Neuronal stem cell (in vitro differentiated cells): ENCODE results near the gene TMEM50B.
A peak's percentile ranks its signal among the peaks of the same experiment; 100 is the strongest.

ENCODE experiments used
- DNase-seq: peaks from one replicate; pipeline ENCODE4 v3.0.0-alpha.2; 2013; ENCODE audit warnings: low spot score
- H2AFZ ChIP-seq: one replicate; pipeline ENCODE4 v1.6.1; 2013; ENCODE audit warnings: mild to moderate bottlenecking, low read length, inconsistent platforms
- H2AK5ac ChIP-seq: 2 replicates; pipeline ENCODE4 v1.6.1; 2013; ENCODE audit warnings: low read depth, mild to moderate bottlenecking, inconsistent platforms, low read length, moderate library complexity, mixed read lengths
- H2BK120ac ChIP-seq: 2 replicates; pipeline ENCODE4 v1.6.1; 2013; ENCODE audit warnings: low read depth, mild to moderate bottlenecking, inconsistent platforms, low read length, moderate library complexity, mixed read lengths
- H2BK12ac ChIP-seq: one replicate; pipeline ENCODE4 v1.6.1; 2013; ENCODE audit warnings: low read length, inconsistent platforms
- H2BK15ac ChIP-seq: 2 replicates; pipeline ENCODE4 v1.6.1; 2013; ENCODE audit warnings: mild to moderate bottlenecking, low read length, inconsistent platforms, mixed read lengths
- H2BK5ac ChIP-seq: one replicate; pipeline ENCODE4 v1.6.1; 2013; ENCODE audit warnings: inconsistent platforms, mild to moderate bottlenecking, low read length, moderate library complexity
- H3K14ac ChIP-seq: one replicate; pipeline ENCODE4 v1.6.1; 2013; ENCODE audit warnings: low read length, inconsistent platforms
- H3K18ac ChIP-seq: 2 replicates; pipeline ENCODE4 v1.6.1; 2013; ENCODE audit warnings: low read length, inconsistent platforms
- H3K23ac ChIP-seq: 2 replicates; pipeline ENCODE4 v1.6.1; 2013; ENCODE audit warnings: low read depth, mild to moderate bottlenecking, mixed read lengths, low read length, inconsistent platforms; ENCODE audit not compliant: poor library complexity
- H3K27ac ChIP-seq: replicated peaks from 3 replicates; pipeline ENCODE4 v1.5.1; 2013; ENCODE audit warnings: low read length, inconsistent platforms
- H3K27me3 ChIP-seq, 3 experiments: 2 replicates each; pipeline ENCODE4 v1.6.1; 2013; ENCODE audit warnings: low read length in 3 of 3, mild to moderate bottlenecking in 2 of 3, inconsistent platforms in 1 of 3, low read depth in 1 of 3, mixed read lengths in 1 of 3, moderate library complexity in 1 of 3; ENCODE audit not compliant: control insufficient read depth in 3 of 3, insufficient read depth in 3 of 3
- H3K36me3 ChIP-seq, 2 donors: replicated peaks in 1 of 2; 2 replicates each; pipeline ENCODE4 v1.6.1; 2013; ENCODE audit warnings: low read length in 2 of 2; ENCODE audit not compliant: control insufficient read depth in 2 of 2, insufficient read depth in 2 of 2
- H3K4ac ChIP-seq: 2 replicates; pipeline ENCODE4 v1.6.1; 2013; ENCODE audit warnings: inconsistent platforms, mild to moderate bottlenecking, low read length, moderate library complexity
- H3K4me1 ChIP-seq, 2 donors: 1 replicate in 1 of 2; 2 replicates in 1 of 2; pipeline ENCODE4 v1.6.1; 2013; ENCODE audit warnings: low read length in 2 of 2, low read depth in 1 of 2; ENCODE audit not compliant: control insufficient read depth in 2 of 2, insufficient read depth in 1 of 2
- H3K4me2 ChIP-seq: one replicate; pipeline ENCODE4 v1.6.1; 2013; ENCODE audit warnings: mild to moderate bottlenecking, low read length, inconsistent platforms; ENCODE audit not compliant: insufficient read depth, poor library complexity, severe bottlenecking
- H3K4me3 ChIP-seq, 2 donors: 2 replicates each; pipeline ENCODE4 v1.5.1; 2013; ENCODE audit warnings: low read length in 2 of 2, mild to moderate bottlenecking in 2 of 2, inconsistent platforms in 1 of 2, moderate library complexity in 1 of 2
- H3K79me1 ChIP-seq: one replicate; pipeline ENCODE4 v1.6.1; 2013; ENCODE audit warnings: low read depth, mild to moderate bottlenecking, inconsistent platforms, low read length, moderate library complexity
- H3K9ac ChIP-seq: one replicate; pipeline ENCODE4 v1.6.1; 2013; ENCODE audit warnings: mild to moderate bottlenecking, low read depth, low read length, inconsistent platforms; ENCODE audit not compliant: poor library complexity
- H3K9me3 ChIP-seq, 2 donors: replicated peaks in 1 of 2; 2 replicates each; pipeline versions ENCODE3 to v1.6.1; 2013; ENCODE audit warnings: low read length in 2 of 2, mild to moderate bottlenecking in 2 of 2, inconsistent platforms in 1 of 2, low read depth in 1 of 2, mixed read lengths in 1 of 2, moderate library complexity in 1 of 2; ENCODE audit not compliant: control insufficient read depth in 2 of 2, insufficient read depth in 1 of 2
- H4K8ac ChIP-seq: one replicate; pipeline ENCODE4 v1.6.1; 2013; ENCODE audit warnings: low read depth, mild to moderate bottlenecking, inconsistent platforms, low read length, moderate library complexity
- H4K91ac ChIP-seq: one replicate; pipeline ENCODE4 v1.6.1; 2013; ENCODE audit warnings: low read length, low read depth, mild to moderate bottlenecking, inconsistent platforms; ENCODE audit not compliant: poor library complexity
- WGBS, 2 donors: extraction: QIAGEN DNeasy Blood & Tissue Kit; methylation state at CpG; one replicate each; pipeline ENCODE4 v1.1.7; 2013; ENCODE audit warnings: missing lambda C conversion rate in 2 of 2, mixed read lengths in 1 of 2; ENCODE audit not compliant: insufficient read length in 2 of 2, insufficient replicate concordance in 1 of 2; ENCODE audit errors: extremely low coverage in 2 of 2; 5-methylcytosine and 5-hydroxymethylcytosine counted together

Gene TMEM50B

DNA sequence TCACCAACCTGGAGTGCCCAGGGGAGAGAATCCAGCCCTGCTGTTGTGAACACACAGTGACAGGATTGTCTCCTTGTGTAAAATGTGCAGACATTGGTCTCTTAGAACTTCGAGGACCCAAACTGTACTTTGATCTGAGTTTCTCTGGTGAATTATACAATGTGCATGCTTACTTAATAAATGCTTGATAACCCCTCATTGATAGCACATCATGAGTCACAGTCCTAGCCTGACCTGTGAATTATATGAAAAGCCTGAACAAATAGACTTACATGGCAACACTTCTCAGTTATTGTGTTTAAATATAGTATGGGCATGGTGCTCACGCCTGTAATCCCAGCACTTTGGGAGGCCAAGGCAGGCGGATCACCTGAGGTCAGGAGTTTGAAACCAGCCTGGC lies 53.9 kb downstream of the TMEM50B start:
- H3K9ac ChIP-seq = no peak overlapping the region
- H4K91ac ChIP-seq = no peak overlapping the region
- peaks cover 0 to under 1% of the 10 kb centered on the region in 2 donors for H3K9me3 ChIP-seq
- no peaks in the 10 kb centered on the region for H3K79me1 ChIP-seq
- no peaks in the 10 kb centered on the region for H3K27me3 ChIP-seq
- H3K4ac ChIP-seq = no peak overlapping the region
- no peak overlapping the region for H3K4me2 ChIP-seq
- no peak overlapping the region for H3K18ac ChIP-seq
- H4K8ac ChIP-seq = no peak overlapping the region
- no peak overlapping the region for H2BK120ac ChIP-seq
- H3K14ac ChIP-seq = no peak overlapping the region
- no peak overlapping the region for H2BK15ac ChIP-seq
- no peak overlapping the region for H3K23ac ChIP-seq
- DNase-seq = no peak
- no peak overlapping the region for H3K27ac ChIP-seq
- H2AFZ ChIP-seq = no peak overlapping the region
- H3K36me3 ChIP-seq = peaks cover 36 to 83% of the 10 kb centered on the region in 2 donors
- no peak overlapping the region for H3K4me3 ChIP-seq
- no peaks in the 10 kb centered on the region for H3K4me1 ChIP-seq
- H2BK12ac ChIP-seq = no peak overlapping the region
- WGBS, 2 donors = no CpG with 5 or more reads among the region's 3 CpGs
- H2AK5ac ChIP-seq = no peak overlapping the region
- H2BK5ac ChIP-seq = no peak overlapping the region

- H4K91ac ChIP-seq = no peak overlapping the region
- H3K27ac ChIP-seq = no peak overlapping the region
- H3K9ac ChIP-seq = no peak overlapping the region
- H3K27me3 ChIP-seq = no peaks in the 10 kb centered on the region
- H2BK120ac ChIP-seq = no peak overlapping the region
- no peaks in the 10 kb centered on the region for H3K4me1 ChIP-seq
- no peak overlapping the region for H3K23ac ChIP-seq
- H2BK15ac ChIP-seq = no peak overlapping the region
- H2AK5ac ChIP-seq = no peak overlapping the region
- H3K14ac ChIP-seq = no peak overlapping the region
- H2BK5ac ChIP-seq = no peak overlapping the region
- WGBS, 2 donors = no CpG with 5 or more reads among the region's 9 CpGs
- H3K9me3 ChIP-seq = no peaks in the 10 kb centered on the region
- H3K18ac ChIP-seq = no peak overlapping the region
- H4K8ac ChIP-seq = no peak overlapping the region
- no peak for DNase-seq
- H3K36me3 ChIP-seq = peaks cover 33 to 82% of the 10 kb centered on the region in 2 donors
- no peak overlapping the region for H2BK12ac ChIP-seq
- no peak overlapping the region for H2AFZ ChIP-seq
- no peak overlapping the region for H3K4me3 ChIP-seq
- H3K4me2 ChIP-seq = no peak overlapping the region
- H3K79me1 ChIP-seq = no peaks in the 10 kb centered on the region
- no peak overlapping the region for H3K4ac ChIP-seq
Observed at GRCh38 chr21:33424214-33424613, 55.6 kb downstream of the TMEM50B start.

DNA sequence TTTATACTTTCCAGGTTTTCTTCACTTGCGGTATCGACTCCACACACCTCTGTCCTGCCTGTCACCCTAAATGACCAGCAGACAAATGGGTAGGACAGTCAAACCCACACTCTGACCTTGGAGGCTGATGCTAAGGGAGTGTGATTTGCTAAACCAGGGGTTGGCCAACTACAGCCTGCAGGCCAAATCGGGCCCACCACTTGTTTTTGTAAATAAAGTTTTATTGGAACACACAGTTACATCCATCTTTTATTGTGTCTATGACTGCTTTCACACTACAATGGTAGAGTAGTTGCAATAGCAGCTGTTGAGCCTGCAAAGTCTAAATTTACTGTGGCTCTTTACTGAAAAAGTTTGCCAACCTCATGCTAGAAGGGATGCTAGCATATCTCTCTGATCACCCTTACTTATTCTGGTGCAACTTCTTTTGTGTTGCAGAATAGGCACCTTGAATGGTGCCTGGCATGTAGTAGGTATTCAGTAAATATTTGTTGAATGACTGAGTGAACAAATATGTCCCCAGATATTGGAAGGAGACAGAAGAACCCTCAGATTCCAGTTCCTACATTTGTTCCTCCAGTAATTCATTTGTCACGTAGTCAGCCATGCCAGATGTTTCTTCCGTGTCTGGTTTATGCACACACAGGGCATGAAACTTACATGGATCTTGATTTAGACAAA lies 57.9 kb downstream of the TMEM50B start:
- no peak overlapping the region for H2AK5ac ChIP-seq
- H2BK15ac ChIP-seq = no peak overlapping the region
- H3K27me3 ChIP-seq = no peaks in the 10 kb centered on the region
- H3K4me3 ChIP-seq = no peak overlapping the region
- H4K91ac ChIP-seq = no peak overlapping the region
- no peaks in the 10 kb centered on the region for H3K4me1 ChIP-seq
- no peak overlapping the region for H2AFZ ChIP-seq
- H3K27ac ChIP-seq = no peak overlapping the region
- H3K4me2 ChIP-seq = no peak overlapping the region
- H3K79me1 ChIP-seq = no peaks in the 10 kb centered on the region
- no peak overlapping the region for H3K23ac ChIP-seq
- no peak for DNase-seq
- H3K4ac ChIP-seq = no peak overlapping the region
- H2BK120ac ChIP-seq = no peak overlapping the region
- H4K8ac ChIP-seq = no peak overlapping the region
- H3K9me3 ChIP-seq = no peaks in the 10 kb centered on the region
- no CpG with 5 or more reads among the region's 5 CpGs for WGBS, 2 donors
- peaks cover 23 to 76% of the 10 kb centered on the region in 2 donors for H3K36me3 ChIP-seq
- H3K14ac ChIP-seq = no peak overlapping the region
- H2BK12ac ChIP-seq = no peak overlapping the region
- H2BK5ac ChIP-seq = no peak overlapping the region
- H3K9ac ChIP-seq = no peak overlapping the region
- H3K18ac ChIP-seq = no peak overlapping the region

DNA sequence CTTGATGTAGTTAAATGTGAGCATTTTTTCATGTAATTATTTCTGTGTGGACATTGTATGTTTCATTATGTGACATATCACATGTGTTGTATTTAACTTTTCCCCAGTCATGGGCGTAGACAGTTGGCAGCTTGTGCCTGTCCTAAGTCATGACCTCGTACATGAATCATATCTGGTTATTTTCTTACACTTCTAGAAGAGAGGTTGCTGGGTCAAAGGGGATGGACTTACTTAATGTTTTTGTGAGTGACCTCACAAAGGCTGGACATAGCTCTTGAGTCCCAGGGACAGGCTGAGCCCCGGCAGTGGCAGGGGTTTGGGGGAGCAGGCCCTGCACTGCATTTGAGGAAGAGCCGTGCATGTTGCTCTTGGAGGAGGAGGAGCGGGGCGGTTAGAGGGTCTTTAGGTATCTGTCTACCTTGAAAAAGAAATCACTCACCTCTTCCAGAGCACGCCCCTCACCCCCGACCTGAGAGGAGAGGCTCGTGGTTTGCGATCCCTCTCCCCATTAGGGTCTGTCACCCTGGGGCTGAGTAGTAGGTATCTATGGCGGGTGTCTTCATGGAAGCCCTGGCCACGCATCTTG lies 60.1 kb downstream of the TMEM50B start:
- no peaks in the 10 kb centered on the region for H3K27me3 ChIP-seq
- no peak overlapping the region for H2AK5ac ChIP-seq
- no peak overlapping the region for H4K8ac ChIP-seq
- H2BK5ac ChIP-seq = no peak overlapping the region
- WGBS, 2 donors = no CpG with 5 or more reads among the region's 12 CpGs
- DNase-seq = no peak
- no peak overlapping the region for H3K4me3 ChIP-seq
- H3K4me2 ChIP-seq = no peak overlapping the region
- H3K36me3 ChIP-seq = peaks cover 17 to 78% of the 10 kb centered on the region in 2 donors
- no peak overlapping the region for H2BK12ac ChIP-seq
- no peak overlapping the region for H4K91ac ChIP-seq
- no peaks in the 10 kb centered on the region for H3K4me1 ChIP-seq
- no peak overlapping the region for H2AFZ ChIP-seq
- no peak overlapping the region for H3K14ac ChIP-seq
- no peak overlapping the region for H3K27ac ChIP-seq
- H3K9me3 ChIP-seq = no peaks in the 10 kb centered on the region
- peak overlapping the region; percentile 20 for H3K23ac ChIP-seq
- no peak overlapping the region for H3K9ac ChIP-seq
- H2BK15ac ChIP-seq = no peak overlapping the region
- no peak overlapping the region for H3K4ac ChIP-seq
- no peak overlapping the region for H2BK120ac ChIP-seq
- H3K18ac ChIP-seq = no peak overlapping the region
- H3K79me1 ChIP-seq = no peaks in the 10 kb centered on the region
